OCI-LY3 (cell line): ENCODE data around the gene PLEKHM1.

Experiments
- CTCF ChIP-seq: fragments of 200-600, 300-600 bp; sonication (generic); IDR thresholded peaks from 2 replicates; pipeline ENCODE4 v1.5.1; 2014; ENCODE audit warnings: antibody characterized with exemption, low read length, low read depth
- EZH2phosphoT487 ChIP-seq: fragments of 200-600 bp; shearing (Covaris generic); IDR thresholded peaks from 2 replicates; pipeline ENCODE4 v1.6.1; 2018; ENCODE audit warnings: antibody characterized with exemption, mixed run types, low read depth

- TF ChIP-seq CTCF (no peak; the same call in 1 of the 2 replicates), EZH2phosphoT487 (no peak)
Observed at GRCh38 chr17:45425984-45426413, 64.5 kb downstream of the PLEKHM1 start.
